KG1 (cell line): ENCODE measurements around the gene RILPL2.
"Not testable (repeated sequence)": the region's sequence is repeated elsewhere in the genome, so short reads cannot be mapped to it uniquely, and the experiment has no call there.

Experiments
- DNase-seq: peaks from one replicate; lab custom pipeline; 2025; lab: John Stamatoyannopoulos, UW

The RILPL2 gene

GRCh38 chr12:123449856-123450255 is 13.4 kb upstream of the RILPL2 start:
- DNase-seq = no peak

DNA sequence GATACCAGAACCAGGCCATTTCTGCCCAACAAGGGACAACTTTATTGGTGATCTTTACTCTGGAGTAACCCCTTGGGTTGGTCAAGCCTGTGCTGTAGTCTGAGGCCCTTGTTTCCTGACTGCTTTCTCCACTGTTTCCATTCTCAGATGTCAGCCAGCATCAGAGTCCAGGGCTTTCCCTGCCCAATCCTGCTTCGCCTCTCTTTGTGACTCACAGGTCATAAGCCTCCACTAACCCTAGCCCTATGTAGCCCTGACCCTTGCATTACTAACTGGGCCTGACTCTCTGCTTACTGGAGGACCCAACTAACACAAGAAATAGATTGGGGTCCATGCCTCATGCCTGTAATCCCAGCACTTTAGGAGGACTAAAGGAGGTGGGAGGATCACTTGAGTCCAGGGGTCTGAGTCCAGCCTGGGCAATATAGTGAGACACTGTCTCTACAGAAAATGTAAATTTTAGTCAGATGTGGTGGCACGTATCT is 12.8 kb upstream of the RILPL2 start:
- DNase-seq = no peak

DNA sequence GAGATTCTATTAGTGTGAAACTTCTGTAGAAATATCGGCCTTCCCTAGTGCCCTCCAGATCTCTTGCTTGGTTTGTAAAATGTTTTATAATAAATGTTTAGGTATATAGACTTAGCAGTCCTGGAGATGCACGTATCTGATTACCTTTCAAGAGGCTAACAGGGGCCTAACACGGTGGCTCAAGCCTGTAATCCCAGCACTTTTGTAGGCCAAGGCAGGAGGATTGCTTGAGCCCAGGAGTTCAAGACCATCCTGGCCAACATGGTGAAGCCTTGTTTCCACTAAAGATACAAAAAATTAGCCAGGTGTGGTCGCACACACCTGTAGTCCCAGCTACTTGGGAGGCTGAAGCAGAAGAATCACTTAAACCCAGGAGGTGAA is 9.8 kb upstream of the RILPL2 start:
- DNase-seq = no peak

DNA sequence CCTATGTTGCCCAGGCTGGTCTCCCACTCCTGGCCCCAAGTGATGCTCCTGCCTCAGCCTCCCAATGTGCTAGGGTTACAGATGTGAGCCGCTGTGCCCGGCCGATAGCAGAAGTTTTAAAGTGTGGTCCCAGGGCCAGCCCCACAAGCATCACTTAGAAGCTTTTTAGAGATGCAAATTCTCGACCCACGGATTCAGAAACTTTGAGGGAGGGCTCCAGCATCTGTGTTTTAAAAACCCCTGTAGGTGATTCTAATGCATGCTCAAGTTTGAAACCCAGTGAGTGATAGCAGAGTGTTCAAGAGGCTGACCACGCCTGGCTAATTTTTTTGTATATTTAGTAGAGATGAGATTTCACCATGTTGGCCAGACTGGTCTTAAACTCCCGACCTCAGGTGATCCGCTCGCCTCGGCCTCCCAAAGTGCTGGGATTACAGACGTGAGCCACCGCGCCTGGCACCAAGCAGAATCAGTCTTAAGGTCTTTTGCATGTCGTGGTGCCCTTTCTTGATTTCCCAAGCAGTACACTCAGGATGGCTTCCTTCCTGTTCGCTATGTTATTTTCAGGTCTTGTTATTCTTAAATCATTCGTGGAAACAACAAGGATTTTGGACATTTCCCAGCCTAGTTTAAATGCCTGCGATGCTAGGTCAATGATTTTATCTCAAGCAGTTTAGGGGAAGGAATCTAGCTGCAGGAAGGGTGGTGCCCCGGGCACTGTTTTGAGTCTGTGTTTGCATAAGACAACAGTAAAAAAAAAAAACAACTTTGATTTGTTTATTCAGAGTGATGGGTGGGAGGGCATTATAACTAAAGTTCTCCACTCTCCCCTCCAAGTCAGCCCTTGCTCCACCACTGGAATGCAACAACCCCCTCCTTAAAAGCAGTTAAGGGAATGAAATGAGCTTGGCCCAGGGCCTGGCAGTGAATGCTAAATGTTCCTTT is 9.2 kb upstream of the RILPL2 start:
- no peak for DNase-seq

GRCh38 chr12:123444092-123445026 is 7.9 kb upstream of the RILPL2 start:
- no peak for DNase-seq

DNA sequence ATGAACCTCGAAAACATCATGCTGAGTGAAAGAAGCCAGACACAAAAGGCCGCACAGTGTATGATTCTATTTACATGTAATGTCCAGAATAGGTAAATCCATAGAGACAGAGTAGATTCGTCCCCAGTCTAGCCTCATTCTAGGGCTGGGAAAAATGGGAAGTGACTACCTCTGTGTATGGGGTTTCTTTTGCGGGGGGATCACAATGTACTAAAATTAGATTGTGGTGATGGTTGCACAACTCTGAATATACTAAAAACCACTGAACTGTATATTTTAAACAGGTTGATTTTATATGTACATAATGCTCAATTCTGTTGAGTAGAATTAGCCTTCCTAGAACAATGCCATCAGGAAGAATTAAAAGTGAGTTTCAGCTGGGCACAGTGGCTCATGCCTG is 6.3 kb upstream of the RILPL2 start:
- DNase-seq = no peak

DNA sequence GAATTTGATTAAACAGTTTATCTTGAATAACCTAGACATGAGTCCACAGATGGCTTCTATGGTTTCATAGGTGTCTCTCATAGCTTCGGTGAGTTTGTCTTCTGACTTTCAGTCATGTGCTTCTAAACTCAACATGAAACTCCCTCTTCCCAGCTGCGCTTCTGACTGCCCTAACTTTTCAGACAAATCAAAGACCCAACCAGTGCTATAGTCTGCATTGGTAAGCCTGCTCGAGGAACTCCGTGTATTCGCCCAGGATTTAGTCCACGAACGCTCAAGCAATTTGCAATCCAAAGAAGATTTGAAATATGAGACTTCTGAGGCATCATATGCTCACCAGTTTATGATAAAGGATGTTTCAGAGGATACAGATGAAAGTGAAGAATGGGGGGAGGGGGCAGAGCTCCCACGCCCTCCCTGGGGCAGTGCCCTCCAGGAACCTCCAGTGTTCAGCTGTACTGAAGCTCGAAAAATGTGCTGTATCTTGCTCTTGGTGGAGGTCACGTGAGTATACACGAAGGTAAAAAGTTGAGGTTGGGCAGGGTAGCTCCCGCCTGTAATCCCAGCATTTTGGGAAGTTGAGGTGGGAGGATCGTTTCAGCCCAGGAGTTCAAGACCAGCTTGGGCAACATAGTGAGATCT is 5.2 kb upstream of the RILPL2 start:
- no peak for DNase-seq

GRCh38 chr12:123435636-123436016 is 858 bp downstream of the RILPL2 start:
- DNase-seq = no peak

DNA sequence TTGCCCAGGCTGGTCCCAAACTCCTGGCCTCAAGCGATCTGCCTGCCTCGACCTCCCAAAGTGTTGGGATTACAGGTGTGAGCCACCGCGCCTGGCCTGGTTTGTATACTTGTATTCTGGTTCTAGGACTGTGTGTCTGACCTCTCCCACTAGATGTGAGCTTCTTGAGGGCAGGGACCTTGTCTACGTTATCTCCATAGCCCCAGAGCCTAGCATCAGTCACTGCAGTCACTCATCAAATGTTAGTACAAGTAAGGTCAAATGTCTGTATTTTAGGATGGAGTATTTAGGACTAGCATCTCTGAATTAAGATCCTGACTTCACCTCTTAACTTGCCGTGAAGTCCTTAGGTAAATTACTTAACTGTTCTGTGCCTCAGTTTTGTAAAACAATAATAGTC is 2.9 kb downstream of the RILPL2 start:
- DNase-seq = no peak

DNA sequence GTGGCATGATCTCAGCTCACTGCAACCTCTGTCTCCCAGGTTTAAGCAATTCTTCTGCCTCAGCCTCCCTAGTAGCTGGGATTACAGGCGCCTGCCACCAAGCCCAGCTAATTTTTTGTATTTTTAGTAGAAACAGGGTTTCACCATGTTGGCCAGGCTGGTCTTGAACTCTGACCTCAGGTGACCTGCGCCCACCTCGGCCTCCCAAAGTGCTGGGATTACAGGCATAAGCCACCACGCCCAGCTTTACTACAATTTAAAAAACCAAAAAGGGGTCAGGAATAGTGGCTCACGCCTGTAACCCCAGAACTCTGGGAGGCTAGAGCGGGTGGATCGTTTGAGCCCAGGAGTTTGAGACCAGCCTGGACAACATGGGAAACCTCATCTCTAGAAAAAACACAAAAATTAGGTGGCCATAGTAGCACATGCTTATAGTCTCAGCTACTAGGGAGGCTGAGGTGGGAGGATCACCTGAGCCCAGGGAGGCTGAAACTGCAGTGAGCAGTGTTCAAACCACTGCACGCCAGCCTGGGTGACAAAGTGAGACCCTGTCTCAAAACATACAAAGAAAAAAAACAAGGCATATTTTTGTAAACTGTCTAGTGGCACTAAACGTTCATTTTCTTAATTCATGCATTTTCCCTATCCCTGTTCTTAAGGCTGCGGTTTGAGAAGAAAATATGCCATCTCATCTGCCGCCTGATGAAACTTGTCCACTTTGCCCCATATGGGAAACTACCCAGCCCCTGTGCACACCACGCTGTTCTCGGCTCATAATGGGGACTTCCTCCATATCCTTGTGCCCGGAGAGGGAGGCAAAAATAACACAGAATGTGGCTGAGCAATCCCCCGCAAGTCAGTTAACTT is 4.3 kb downstream of the RILPL2 start:
- not testable (repeated sequence) for DNase-seq

- not testable (repeated sequence) for DNase-seq
Measured at GRCh38 chr12:123429101-123429500, 7.4 kb downstream of the RILPL2 start.

DNA sequence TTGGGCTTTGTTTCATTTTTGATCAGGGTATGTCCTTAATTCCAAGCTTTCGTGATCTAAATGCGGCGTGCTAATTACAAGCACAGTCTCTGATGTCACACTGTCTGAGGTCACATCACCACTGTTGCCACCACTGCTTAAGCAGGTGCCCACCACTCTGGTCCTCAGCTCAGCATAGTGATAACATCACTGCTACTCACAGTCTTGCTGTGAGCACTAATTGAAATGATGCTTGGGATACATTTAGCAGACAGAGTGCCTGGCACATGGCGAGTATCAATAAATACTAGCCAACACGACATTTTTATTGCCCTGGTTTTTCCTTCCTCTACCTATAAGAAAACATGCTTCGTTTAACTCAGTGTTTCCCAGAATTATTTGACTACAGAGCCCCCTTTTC is 7.9 kb downstream of the RILPL2 start:
- no peak for DNase-seq

GRCh38 chr12:123427036-123427769 is 9.3 kb downstream of the RILPL2 start:
- no peak for DNase-seq

GRCh38 chr12:123421314-123421713 is 15.2 kb downstream of the RILPL2 start:
- DNase-seq = no peak

GRCh38 chr12:123410041-123410412 is 26.5 kb downstream of the RILPL2 start:
- no peak for DNase-seq

DNA sequence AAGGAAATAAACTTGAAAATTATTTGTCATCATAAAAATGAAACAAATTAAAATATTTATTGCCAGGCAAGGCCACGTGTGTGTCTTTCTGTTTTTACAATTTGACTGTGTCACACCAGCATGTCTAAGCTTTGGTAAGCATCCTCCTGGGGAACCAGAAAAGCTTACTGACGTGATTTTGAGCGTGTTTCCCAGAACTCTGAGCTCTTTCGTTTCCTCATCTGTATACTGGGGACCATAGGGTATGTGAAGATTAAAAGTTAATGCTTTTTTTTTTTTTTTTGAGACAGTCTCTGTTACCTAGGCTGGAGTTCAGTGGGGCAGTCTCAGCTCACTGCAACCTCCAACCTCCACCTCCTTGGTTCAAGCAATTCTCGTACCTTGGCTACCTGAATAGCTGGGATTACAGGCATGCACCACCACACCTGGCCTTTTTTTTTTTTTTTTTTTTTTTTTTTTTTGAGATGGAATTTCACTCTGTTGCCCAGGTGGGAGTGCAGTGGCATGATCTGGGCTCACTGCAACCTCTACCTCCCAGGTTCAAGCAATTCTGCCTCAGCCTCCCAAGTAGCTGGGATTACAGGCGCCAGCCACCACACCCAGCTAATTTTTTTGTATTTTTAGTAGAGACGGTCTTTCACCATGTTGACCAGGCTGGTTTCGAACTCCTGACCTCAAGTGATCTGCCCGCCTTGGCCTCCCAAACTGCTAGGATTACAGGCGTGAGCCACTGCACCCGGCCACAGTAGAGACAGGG is 27.0 kb downstream of the RILPL2 start:
- not testable (repeated sequence) for DNase-seq

- DNase-seq = not testable (repeated sequence)
Measured at GRCh38 chr12:123408619-123409018, 27.9 kb downstream of the RILPL2 start.

DNA sequence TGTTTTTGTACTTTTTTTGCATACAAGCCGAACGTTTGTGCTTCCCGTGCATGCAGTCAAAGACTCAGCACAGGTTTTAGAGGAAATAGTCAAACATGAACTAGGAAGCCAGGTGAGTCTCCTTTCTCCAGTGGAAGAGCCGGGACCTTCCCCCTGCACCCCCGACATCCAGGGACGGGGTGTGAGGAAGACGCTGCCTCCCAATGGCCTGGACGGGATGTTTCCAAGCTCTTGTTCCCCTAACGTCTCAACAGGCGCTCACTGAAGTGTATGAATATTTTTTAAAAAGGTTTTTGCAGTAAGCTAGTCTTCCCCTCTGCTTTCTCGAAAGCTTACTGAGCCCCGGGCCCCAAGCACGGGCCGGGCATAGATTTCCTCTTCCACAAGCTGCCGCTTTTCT is 28.6 kb downstream of the RILPL2 start:
- DNase-seq = not testable (repeated sequence)

DNA sequence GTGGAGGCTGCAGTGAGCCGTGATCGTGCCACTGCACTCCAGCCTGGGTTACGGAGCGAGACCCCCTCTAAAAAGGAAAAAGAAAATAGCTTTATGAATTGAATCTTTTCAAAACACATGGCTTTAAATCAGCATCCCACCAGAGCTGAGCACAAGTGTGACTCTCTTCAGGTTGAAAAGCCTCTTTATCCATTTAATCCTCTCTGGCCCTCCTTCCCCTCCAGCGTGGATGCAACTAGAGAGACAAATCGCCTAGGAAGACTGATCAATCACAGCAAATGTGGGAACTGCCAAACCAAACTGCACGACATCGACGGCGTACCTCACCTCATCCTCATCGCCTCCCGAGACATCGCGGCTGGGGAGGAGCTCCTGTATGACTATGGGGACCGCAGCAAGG is 29.2 kb downstream of the RILPL2 start:
- DNase-seq = not testable (repeated sequence)

- no peak for DNase-seq
Measured at GRCh38 chr12:123404581-123404980, 31.9 kb downstream of the RILPL2 start.
